Measurements from ENCODE around the gene TMEM140. TPM values are rescaled to one million over a fixed set of nuclear protein-coding genes. Genes with fewer than 3 reads are reported as not detected.

TMEM140 gene
- total RNA-seq, 1 donor from 2014 or later = 23.3 TPM

- Histone ChIP-seq H3K4me3 (no peak overlapping the region), H3K27me3 (ENCODE audit: low read depth) (no peaks in the 10 kb centered on the region), H3K9me3 (replicated peaks) (peaks cover 9% of the 10 kb centered on the region), H3K4me1 (no peaks in the 10 kb centered on the region), H3K36me3 (no peaks in the 10 kb centered on the region), H3K27ac (replicated peaks) (no peak overlapping the region)
- no peak for DNase-seq
- intact Hi-C loops (cut with micrococcal nuclease) = no loop called here
- TF ChIP-seq CTCF (IDR thresholded peaks at IDR 0.05; ENCODE audit: borderline replicate concordance) = no peak
Observed at GRCh38 chr7:135128931-135129330, 18.9 kb upstream of the TMEM140 start.

GRCh38 chr7:135129579-135129978, 18.3 kb upstream of the TMEM140 start:
- TF ChIP-seq CTCF (IDR thresholded peaks at IDR 0.05; ENCODE audit: borderline replicate concordance) = no peak
- Histone ChIP-seq H3K9me3 (replicated peaks) (peaks cover 9% of the 10 kb centered on the region), H3K4me1 (no peaks in the 10 kb centered on the region), H3K27me3 (ENCODE audit: low read depth) (no peaks in the 10 kb centered on the region), H3K36me3 (no peaks in the 10 kb centered on the region), H3K27ac (replicated peaks) (no peak overlapping the region), H3K4me3 (no peak overlapping the region)
- intact Hi-C loops (cut with micrococcal nuclease) = no loop called here
- no peak for DNase-seq

GRCh38 chr7:135143885-135144668, 3.8 kb upstream of the TMEM140 start:
- Histone ChIP-seq H3K4me1 (peaks cover 54% of the 10 kb centered on the region), H3K27me3 (ENCODE audit: low read depth) (no peaks in the 10 kb centered on the region), H3K27ac (replicated peaks) (peak overlapping the region; percentile 98), H3K4me3 (no peak overlapping the region), H3K36me3 (no peaks in the 10 kb centered on the region), H3K9me3 (replicated peaks) (no peaks in the 10 kb centered on the region)
- intact Hi-C loops (cut with micrococcal nuclease) = loop anchor here (10.0 kb wide), 1 partner anchor 159 kb away; the partner anchor contains the start of gene AGBL3
- TF ChIP-seq CTCF (IDR thresholded peaks at IDR 0.05; ENCODE audit: borderline replicate concordance) = no peak
- DNase-seq = no peak

GRCh38 chr7:135147341-135147898, 452 bp upstream of the TMEM140 start:
- peak overlapping the region; percentile 74 for H3K4me3 ChIP-seq
- no peaks in the 10 kb centered on the region for H3K27me3 ChIP-seq (ENCODE audit: low read depth)
- no peak for TF ChIP-seq CTCF (IDR thresholded peaks at IDR 0.05; ENCODE audit: borderline replicate concordance)
- peak overlapping the region; percentile 98 for H3K27ac ChIP-seq (replicated peaks)
- H3K4me1 ChIP-seq = peaks cover 87% of the 10 kb centered on the region
- H3K9me3 ChIP-seq (replicated peaks) = no peaks in the 10 kb centered on the region
- no peak for DNase-seq
- H3K36me3 ChIP-seq = peaks cover 11% of the 10 kb centered on the region
- intact Hi-C loops (cut with micrococcal nuclease) = loop anchor here (10.0 kb wide), 1 partner anchor 163 kb away; the partner anchor contains the start of gene AGBL3

GRCh38 chr7:135150072-135150782, 2.4 kb downstream of the TMEM140 start:
- Histone ChIP-seq H3K27me3 (ENCODE audit: low read depth) (no peaks in the 10 kb centered on the region), H3K9me3 (replicated peaks) (peaks cover 19% of the 10 kb centered on the region), H3K4me1 (peaks cover 79% of the 10 kb centered on the region), H3K27ac (replicated peaks) (peak overlapping the region; percentile 98), H3K4me3 (peak overlapping the region; percentile 74), H3K36me3 (peaks cover 26% of the 10 kb centered on the region)
- no peak for TF ChIP-seq CTCF (IDR thresholded peaks at IDR 0.05; ENCODE audit: borderline replicate concordance)
- no peak for DNase-seq
- intact Hi-C loops (cut with micrococcal nuclease) = no loop called here
